ENCODE measurements around the gene GPRC5D.

DNA sequence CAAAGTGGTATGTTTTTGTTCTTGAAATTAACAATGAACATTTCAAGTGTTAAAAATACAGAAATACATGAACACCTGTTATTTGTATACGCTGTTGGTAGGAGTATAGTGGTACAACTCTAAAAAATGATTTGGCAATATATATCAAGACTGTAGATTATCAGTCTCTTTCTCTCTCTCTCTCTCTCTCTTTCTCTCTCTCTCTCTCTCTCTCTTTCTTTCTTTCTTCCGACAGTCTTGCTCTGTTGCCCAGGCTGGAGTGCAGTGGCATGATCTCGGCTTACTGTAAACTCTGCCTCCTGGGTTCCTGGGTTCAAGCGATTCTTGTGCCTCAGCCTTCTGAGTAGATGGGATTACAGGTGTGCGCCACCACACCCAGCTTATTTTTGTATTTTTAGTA, 35.5 kb upstream of the GPRC5D start:
- TF ChIP-seq, protein P1, sequence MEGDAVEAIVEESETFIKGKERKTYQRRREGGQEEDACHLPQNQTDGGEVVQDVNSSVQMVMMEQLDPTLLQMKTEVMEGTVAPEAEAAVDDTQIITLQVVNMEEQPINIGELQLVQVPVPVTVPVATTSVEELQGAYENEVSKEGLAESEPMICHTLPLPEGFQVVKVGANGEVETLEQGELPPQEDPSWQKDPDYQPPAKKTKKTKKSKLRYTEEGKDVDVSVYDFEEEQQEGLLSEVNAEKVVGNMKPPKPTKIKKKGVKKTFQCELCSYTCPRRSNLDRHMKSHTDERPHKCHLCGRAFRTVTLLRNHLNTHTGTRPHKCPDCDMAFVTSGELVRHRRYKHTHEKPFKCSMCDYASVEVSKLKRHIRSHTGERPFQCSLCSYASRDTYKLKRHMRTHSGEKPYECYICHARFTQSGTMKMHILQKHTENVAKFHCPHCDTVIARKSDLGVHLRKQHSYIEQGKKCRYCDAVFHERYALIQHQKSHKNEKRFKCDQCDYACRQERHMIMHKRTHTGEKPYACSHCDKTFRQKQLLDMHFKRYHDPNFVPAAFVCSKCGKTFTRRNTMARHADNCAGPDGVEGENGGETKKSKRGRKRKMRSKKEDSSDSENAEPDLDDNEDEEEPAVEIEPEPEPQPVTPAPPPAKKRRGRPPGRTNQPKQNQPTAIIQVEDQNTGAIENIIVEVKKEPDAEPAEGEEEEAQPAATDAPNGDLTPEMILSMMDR (IDR thresholded peaks at IDR 0.05): no peak
- TF ChIP-seq POLR2A (IDR thresholded peaks at IDR 0.05) (no peak), POLR2AphosphoS5 (IDR thresholded peaks at IDR 0.05) (no peak)
